NCI-H345 treated with DMSO at 0.1 percent for 48 hours (cell line): Measurements from ENCODE around the gene METTL1.
"Not testable (repeated sequence)": the region's sequence is repeated elsewhere in the genome, so short reads cannot be mapped to it uniquely, and the experiment has no call there.

Source experiments
- DNase-seq: peaks from one replicate; lab custom pipeline; 2025; ENCODE audit not compliant: unreplicated experiment; lab: John Stamatoyannopoulos, UW

The METTL1 gene

DNA sequence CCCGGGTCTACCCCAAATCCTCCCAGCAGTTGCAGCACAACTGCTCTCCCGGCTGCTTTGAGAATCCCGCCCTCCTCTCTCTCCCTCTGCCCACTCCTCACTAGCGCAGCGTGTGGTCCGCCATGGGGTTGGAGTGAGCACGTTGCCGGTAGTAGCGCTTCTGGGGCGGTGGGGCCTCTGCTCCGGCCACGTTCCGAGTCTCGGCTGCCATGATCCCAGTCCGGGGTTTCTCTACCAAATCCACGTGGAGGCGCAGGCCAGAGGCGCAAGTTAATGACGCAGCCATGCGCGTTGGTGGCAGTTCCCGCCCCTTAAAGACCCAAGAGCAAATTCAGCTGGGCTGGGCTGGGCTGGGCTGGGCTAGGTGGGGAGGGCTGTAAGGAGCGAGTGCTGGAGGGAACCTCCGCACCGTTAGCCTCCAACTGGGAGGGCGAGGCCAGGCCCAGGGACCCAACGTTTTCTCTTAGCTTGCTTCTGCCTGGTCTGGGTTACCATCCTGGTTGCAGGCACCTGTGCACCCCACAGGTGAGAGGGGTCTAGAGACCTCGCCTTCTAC, at the start of gene METTL1:
METTL1 (minus strand) TSS at position 233 of the 556 bp plus-strand sequence; CDS start at position 211, 22 bp downstream.
- DNase-seq, result peak; percentile 89

DNA sequence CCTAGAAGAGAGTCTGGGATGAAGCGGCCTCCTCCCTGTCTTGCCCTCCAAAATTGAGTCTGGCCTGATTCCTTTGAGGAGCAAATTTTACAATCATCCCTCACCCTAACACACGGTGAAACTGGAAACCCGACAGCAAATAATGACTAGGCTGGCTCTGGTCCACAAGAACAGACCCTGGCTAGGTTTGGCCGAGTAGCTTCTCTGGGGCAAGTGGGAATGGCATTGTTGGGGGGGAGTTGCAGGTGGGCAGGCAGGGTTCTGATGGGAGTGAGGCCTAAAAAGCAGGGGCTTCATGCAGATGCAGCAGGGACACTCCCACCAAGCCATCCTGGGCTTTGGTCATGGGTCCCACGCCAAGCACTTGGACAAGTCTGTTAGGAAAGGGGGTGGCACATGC, 49.1 kb upstream of the METTL1 start:
- not testable (repeated sequence) for DNase-seq

DNA sequence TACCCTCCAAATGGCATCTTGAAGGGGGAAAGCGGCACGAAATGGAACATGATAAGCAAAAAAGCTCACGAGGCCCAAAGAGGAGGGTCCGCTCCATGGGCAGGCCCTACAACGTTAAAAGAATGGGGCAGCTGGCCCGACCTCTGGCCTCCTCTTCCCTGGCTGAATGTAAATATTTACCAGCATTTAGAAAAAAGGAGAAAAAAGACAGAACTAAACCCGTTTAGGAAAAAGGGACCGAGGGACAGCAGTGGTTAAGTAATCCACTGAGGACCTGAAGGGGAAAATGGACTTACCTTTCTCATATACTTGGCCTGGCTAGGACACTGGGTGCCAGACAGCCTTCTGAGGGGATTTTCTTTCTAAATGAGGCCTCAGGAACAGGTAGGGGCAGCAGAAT, 48.2 kb upstream of the METTL1 start:
- DNase-seq, result not testable (repeated sequence)

DNA sequence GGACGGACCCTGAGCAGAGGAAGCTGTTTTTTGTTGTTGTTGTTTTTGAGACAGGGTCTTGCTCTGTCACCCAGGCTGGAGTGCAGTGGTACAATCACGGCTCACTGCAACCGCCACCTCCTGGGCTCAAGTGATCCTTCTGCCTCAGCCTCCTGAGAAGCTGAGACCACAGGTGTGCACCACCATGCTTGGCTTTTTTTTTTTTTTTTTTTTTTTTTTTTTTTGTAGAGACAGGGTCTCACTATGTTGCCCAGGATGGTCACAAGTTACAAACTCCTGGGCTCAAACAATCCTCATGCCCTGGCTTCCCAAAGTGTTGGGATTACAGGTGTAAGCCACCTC, 46.1 kb upstream of the METTL1 start:
- not testable (repeated sequence) for DNase-seq

DNA sequence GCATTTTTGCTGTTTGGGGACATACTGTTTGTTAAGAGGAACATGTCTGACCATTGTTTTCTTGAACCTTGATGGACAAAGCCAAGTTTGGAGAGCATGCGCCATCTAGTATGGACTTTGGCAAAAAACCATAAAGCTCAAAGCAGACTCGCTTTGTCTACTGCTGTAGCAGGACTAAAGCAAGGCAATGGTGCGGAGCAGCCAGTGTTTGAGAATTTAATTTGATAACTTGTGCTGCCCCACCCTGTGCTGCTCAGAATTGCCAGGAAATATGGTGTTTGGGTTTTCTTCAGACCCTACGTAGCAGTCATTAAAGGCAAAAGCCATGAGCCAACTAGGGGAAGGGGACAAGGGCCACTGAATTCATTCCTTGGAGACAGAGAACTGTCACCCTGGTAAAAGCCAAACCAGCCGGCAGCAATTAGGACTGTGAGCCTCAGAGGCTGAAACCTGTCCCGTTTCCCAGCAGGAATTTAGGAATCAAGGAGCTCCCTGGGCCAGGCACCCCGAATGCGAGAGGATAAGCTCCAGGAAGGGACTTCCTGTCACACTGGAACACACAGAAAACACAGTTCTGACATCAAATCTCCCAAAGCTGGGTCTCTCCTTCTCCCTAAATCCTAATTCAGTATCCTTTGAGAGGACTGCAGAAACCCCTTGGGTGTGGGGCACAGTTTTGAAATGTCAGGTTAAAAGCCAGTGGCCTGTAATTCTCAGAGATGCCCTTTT, 45.5 kb upstream of the METTL1 start:
- DNase-seq, result no peak

DNA sequence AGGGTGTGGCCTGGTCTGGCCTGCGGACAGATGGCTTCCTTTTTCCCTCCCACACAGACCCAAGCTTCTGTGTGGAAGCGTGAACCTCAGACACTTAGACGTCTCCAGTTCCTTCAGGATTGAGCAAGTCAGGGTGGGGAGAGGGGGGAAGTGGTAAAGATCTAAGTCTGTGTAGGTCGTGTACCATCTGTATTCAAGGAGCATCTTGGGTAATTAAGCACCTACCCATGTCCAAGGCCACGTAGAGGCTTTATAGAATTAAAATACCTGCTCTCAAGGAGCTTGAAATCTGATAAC, 44.9 kb upstream of the METTL1 start:
- DNase-seq, result no peak

DNA sequence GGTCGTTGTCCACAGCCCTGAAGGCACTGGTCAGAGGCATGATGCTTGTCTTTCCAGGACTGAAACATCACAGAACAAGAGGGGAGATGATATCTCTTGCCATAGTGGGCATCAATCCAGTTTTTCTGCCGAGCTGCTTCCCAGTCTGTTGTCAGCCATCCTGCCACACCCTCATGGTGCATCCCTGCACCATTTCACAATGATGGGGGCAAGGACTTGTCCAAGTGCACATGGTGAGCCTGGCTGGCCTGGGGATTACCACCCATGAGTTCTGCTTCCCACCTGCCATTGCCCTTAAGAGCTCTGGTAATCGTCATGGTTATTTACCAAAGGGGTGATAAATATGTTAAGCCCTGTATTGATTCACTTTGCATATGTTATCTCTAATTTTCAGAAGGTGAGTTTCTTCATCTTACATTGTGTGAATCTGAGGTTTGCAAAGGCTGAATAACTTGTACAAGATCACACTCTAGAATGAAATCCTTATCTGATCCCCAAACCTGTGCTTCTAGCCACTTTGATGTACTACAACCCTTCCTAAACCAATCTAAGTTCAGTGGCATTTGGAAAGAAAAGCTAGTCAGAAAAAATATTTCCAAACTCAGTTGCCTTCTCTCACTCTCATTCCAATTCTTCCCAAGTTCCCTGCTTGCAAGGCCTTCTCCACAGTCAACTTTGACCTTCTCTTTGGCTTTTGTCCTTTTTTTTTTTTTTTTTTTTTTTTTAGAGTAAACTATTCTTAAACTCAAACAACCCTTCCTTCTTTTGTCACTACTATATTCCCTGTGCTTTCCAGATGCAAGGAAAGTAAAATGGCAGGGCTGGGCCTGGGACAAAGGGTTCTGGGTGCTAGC, 44.3 kb upstream of the METTL1 start:
- DNase-seq, result peak; percentile 54

DNA sequence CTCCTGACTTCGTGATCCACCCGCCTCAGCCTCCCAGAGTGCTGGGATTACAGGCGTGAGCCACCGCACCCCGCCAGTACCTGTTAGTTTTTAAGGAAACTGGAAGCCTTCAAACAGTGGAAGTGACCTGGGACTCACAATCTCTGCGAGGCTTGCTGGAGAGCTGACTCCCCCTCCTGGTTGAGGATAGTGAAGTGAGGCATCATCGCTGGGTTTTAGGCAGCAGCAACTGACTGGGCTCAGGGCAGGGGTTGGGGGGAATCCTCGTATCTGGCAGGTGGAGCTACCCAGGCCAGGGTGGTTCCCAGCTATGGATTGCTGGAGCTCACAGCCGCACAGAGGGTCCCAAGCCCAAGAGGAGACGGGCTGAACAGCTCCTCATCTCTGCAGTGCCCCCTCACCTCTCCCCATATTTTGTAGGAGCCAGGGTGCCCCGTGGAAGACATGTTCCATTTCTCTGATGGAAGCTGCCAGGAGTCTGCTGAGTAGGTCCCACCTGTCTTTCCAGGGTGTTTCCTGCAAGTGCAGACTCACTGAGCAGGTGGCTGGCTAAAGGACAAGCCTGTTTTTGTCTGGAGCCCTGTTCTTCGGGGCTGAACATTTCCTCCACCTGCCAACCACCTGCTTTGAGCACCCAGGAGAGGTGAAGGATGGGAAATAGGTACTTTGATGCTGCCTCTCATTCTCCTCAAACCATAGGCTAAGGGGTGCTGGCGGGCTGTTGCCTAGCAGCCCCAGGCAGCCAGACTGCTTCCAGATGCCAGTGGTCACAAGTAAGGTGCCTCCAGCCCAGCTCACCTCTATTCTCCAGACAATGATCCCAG, 43.5 kb upstream of the METTL1 start:
- DNase-seq, result peak; percentile 69

DNA sequence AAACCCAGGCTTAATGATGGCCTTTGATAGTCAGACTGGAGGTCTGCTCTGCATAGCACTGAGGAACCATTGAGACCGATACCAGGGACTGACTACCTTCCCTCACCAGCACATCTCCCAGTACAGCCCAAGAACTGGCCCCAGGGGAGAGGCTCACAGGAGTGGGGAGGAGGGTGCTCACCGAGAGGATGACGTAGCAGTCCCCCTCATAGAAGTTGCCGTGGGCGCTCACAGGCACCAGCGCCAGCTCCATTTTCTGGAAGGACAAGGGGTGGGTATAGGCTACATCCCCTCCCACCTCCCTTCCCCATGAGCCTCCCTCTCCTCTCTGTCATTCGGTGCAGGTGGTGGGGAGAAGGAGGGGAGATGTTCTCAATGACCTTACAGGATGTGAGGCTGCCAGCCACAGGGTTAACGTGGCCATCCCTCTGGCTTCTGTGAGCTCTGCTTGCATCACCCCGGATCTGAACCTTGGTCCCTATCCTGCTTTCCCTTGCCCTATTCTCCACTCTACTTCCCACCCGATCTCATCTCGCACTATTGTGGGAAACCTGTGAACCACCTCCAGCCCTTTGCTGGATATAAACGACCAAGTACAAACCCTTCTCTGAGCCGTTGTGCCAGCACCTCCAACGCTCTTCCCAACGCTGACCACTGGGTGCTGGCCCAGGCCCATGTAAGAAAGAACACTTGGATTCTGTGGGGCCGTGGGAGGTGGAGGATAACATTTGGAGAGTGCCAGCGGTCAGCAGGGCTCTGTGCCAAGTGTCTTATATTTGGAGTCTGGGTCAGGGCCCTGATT, 42.3 kb upstream of the METTL1 start:
- no peak for DNase-seq

DNA sequence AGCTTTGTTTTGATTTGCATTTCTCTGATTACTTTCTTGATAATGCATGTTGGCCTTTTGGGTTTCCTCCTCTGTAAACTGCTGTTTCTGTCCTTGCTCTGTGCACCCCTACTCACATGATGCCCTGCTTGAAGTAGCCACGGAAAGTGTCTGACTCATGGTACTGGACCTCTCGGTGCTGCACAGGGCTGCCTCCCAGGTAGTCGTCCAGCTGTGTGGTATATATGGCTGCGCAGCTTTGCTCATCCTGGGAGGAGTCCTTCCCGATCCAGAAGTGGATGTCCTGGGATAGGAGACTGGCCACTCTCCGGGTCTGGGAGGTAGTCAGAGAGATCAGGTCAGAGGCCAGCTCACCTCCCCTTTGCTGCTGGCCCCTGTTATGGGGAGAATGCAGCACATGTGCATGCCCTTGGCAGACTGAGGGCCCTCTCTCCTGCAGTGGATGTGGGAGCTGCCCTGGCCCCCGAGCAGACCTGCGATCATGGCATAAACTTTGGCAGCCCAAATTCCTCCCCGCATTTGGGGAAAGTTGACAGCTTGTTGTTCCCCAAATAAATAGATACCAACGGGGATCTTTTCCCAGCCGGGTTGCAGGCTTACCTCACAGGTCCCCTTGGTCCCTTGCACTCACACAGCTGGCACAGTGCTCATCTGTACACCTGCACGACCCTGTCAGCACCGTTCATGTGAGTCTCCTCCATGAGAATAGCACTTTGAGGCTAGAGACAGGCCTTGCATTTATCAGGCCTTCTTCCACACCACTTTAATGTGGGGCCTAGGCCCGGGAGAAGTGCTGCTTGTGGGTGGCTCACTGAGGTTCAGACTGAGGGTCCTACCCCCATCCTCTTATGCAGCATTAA, 41.4 kb upstream of the METTL1 start:
- DNase-seq, result no peak

DNA sequence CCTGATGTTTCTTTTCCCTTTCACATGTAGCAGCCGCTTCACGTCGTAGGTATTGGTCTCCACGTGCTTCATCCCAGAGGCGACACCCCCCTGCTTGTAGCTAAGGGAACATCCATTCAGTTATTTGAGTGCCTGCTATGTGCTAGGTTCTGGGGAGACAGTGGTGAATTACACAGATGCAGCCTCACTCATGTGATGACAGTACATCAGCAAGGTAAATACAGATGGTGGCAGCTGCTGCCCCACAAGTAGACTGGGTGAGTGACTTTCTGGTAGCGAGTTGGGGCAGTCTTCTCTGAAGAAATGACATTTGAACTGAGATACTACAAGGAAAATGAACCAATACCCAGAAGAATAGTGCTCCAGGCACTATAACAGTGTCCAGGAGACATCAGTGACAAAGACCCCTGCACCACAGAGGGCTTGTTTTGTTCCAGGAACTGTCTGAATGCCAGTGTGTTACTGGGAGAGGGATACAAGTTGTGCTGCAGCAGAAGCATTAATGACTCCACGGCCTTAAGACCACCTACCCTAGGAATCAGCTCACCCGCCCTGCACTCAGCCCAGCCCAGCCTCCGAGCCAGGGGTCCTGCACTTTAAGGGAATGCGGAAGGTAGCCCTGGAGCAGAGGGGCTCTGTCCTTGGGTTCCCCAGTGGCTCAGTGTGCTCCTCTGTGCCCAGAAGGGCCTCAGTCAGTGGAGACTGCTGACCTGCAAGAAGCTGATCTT, 39.3 kb upstream of the METTL1 start:
- no peak for DNase-seq

DNA sequence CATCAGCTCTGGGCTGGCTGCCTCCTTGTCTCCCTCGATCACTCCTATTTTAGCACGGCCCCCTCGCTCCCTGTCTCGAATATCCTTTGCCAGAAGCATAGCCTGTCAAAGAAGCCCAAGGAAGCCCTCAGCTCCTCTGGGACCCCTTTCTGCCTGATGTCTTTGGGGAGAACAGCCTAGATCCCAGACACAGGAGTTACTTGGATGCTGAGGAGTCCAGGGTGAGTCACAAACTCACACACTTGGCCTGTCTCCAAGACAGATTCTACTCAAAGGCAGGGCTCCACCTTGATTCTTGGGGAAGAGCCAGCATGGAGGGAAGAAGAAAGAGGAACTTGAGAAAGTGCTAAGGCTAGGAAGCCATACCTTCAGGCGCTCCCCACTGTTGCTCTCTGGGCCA, 38.5 kb upstream of the METTL1 start:
- no peak for DNase-seq

DNA sequence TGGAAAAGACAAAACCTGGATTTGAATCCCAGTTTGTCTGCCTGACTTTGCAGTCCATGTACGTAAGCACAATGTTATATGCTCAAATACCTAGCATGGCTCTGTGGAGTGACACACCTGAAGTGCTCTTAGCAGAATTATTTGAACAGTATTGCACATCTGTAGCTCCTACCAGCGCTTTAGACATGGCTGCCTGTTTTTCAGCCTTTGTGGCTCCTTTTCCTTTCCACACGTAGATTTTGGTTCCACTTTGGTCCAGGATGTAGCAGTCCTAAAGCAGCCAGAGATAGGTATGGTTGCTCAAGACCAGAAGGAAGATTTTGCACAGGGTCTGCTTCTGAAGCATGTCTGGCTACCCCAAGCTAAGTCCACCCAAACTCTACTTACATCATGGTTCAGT, 37.5 kb upstream of the METTL1 start:
- DNase-seq, result no peak

DNA sequence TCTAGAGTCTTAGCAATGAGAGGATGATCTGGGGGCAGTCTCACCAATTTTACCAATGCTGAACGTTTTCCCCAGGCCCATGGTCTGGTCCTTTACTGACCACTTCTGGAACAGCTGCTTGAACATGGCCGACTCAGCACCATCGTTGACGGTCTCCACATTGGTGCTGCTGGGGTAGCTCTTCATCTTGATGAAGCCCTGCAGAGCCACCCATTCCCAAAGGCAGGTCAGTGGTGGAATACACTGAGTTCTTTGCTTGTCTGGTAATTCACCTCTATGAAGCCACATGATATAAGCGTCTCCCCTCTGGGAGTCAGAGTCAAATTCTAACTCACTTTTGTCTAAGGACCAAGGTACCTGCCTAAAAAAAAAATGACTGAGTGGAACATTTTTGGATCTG, 36.4 kb upstream of the METTL1 start:
- DNase-seq, result no peak

DNA sequence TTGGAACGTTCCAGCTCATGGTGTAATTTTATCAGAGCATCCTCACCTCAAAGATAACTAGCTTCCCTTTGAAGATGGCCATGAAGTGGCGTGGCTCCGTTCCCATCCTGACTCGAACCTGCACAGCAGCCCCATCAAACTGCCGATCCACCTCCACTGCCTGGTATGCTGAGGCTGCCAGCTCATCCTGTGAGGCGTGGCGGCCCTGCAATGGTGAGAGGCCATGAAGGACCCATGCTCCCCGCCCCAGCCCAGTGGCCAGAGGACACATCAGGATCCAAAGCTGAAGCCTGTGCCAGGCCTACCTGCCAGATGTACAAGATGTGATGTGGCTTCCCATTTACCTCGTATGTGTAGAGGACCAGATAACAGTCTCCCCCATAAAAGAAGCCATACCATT, 35.4 kb upstream of the METTL1 start:
- no peak for DNase-seq

DNA sequence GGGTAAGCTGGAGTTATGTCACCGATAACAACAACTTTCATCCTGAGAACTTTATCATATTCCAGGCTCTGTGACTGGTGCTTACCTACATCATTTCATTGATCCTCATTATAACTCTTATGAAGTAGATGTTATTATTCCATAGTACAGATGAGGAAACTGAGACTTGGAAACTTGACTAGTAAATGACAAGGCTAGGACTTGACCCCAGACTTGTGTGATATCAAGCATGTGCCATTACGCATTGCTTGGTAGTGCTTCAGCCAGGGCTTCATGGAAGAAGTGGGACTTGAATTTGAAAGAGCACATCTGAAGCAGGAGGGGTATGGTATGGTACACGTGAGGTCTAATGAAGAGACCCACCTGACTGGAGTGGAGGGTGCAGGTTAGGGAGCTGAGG, 34.8 kb upstream of the METTL1 start:
- DNase-seq, result no peak

DNA sequence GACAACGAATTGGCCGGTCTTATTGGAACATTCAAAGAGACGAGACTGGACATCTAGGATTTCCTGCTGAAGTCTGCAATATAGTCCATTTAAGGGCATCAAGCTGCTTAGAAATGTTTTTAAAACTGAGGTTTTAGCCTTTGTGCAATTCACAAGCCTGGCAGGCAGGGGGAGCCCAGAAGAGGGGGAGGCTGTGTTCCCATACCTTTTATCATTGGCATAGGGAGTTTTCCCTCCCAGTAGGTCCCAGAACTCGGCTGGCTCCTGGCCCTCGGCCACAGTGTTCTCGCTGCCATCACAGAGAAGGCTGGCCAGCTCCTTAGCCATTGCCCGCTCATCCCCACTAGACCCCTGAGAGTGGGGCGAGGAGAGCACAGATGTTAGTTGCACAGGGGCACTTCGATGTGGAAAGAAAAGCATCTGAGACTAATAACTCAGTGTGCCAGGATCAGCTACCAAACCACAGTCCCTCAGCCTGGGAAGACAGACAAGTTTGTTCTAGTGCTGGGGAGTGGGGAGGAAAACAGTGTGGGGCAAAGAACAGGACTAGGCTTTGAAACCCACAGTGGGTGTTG, 31.5 kb upstream of the METTL1 start:
- no peak for DNase-seq

DNA sequence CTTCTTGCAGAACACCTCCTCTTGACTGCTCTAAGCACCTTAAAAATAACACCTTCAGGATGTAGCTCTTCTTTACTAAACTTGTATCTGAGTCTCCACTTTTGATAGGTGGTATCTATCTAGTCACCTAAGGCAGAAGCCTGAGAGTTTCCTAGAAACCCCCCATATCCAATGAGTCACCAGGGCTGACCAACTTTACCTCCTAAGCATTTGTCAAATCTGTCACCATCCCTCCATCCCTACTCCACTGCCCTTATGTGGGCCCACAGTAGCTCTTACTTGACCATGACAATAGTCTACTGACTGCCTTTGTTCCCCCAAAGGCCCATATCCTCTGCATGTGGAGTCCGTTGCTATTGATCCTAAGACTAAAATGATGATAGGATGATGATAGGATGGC, 30.7 kb upstream of the METTL1 start:
- DNase-seq, result no peak

DNA sequence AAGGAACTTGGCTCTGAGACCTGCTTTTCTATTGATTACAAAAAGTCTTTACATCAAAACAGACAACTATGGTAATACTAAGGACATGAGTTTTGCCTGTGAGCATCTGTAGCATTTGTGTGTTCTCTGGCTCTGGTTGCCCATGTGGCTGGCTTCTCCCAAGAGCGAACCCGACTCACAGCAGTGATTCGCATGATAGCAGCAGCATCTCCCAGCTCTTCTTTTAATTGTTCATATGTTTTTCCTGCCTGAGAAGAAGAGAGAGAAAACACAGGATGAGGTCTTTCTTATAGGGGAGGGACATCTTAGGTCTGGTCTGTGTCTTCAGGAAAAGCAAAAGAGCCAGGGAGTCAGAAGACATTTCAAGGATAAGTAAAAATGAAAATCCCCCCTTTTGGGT, 29.1 kb upstream of the METTL1 start:
- DNase-seq, result no peak
